B cell (primary cell): ENCODE measurements around the gene CD38. TPM values are rescaled to one million over a fixed set of nuclear protein-coding genes. Genes with fewer than 3 reads are reported as not detected.

Experiments
- ATAC-seq: fragments of 200-7000 bp; cut with Tn5 transposase; one replicate; pipeline ENCODE4 v1.10.0; 2021; ENCODE audit warnings: low read depth, mild to moderate bottlenecking, moderate number of reproducible peaks, moderate library complexity
- CTCF ChIA-PET: fragments of 350-600 bp; sonication (Branson Sonifier 250); formaldehyde crosslinking; loops from one replicate; lab custom pipeline; 2021; ENCODE audit warnings: antibody characterized with exemption, inconsistent platforms; lab: Charles Lee
- POLR2A ChIA-PET: fragments of 350-600 bp; sonication (Branson Sonifier 250); formaldehyde crosslinking; loops from one replicate; lab custom pipeline; 2021; ENCODE audit warnings: antibody characterized with exemption; lab: Charles Lee
- DNase-seq: peaks from one replicate; pipeline ENCODE4 v3.0.0; 2013
- H2AFZ ChIP-seq: 2 replicates; pipeline ENCODE4 v1.6.1; 2012; ENCODE audit warnings: mild to moderate bottlenecking, low read depth, low read length; ENCODE audit not compliant: insufficient read depth, poor library complexity, severe bottlenecking
- H3K27ac ChIP-seq, 2 donors: 1 replicate in 1 of 2; 2 replicates in 1 of 2; pipeline ENCODE4 v1.5.1; 2012 to 2013; ENCODE audit warnings: low read length in 2 of 2, mild to moderate bottlenecking in 2 of 2, moderate library complexity in 1 of 2
- H3K27me3 ChIP-seq, 4 experiments: fragments of 200-600 bp in 1 of 4; sonication (generic) in 1 of 4; replicated peaks in 1 of 4; 1 replicate in 2 of 4; 2 replicates in 2 of 4; pipeline versions ENCODE4 v1.6.1 to v1.7.0; 2013 to 2016; ENCODE audit warnings: low read length in 3 of 4, mild to moderate bottlenecking in 2 of 4, mixed read lengths in 1 of 4, moderate library complexity in 1 of 4; ENCODE audit not compliant: insufficient read depth in 4 of 4, control insufficient read depth in 3 of 4; ENCODE audit errors: control extremely low read depth in 1 of 4
- H3K36me3 ChIP-seq, 2 experiments: replicated peaks in 1 of 2; 1 replicate in 1 of 2; 2 replicates in 1 of 2; pipeline versions ENCODE4 v1.6.1 to v1.7.1; 2013; ENCODE audit warnings: low read length in 1 of 2; ENCODE audit not compliant: insufficient read depth in 2 of 2, control insufficient read depth in 1 of 2; ENCODE audit errors: control extremely low read depth in 1 of 2, extremely low read depth in 1 of 2
- H3K4me1 ChIP-seq, 2 donors: fragments of 200-600 bp in 1 of 2; sonication (generic) in 1 of 2; 1 replicate in 1 of 2; 2 replicates in 1 of 2; pipeline versions ENCODE4 v1.5.1 to v1.6.1; 2013 to 2017; ENCODE audit warnings: low read length in 2 of 2; ENCODE audit not compliant: control insufficient read depth in 2 of 2, insufficient read depth in 2 of 2
- H3K4me2 ChIP-seq: replicated peaks from 2 replicates; pipeline ENCODE3; 2012; ENCODE audit warnings: mild to moderate bottlenecking, low read depth, low read length; ENCODE audit not compliant: poor library complexity, severe bottlenecking
- H3K4me3 ChIP-seq, 5 experiments: fragments of 200-600 bp in 1 of 5; sonication (generic) in 1 of 5; 1 replicate in 3 of 5; 2 replicates in 2 of 5; pipeline versions ENCODE4 v1.5.1 to v1.7.0; 2011 to 2016; ENCODE audit warnings: low read length in 4 of 5, mild to moderate bottlenecking in 4 of 5, low read depth in 2 of 5, control low read depth in 1 of 5, moderate library complexity in 1 of 5; ENCODE audit not compliant: insufficient read depth in 1 of 5; ENCODE audit errors: control extremely low read depth in 1 of 5, extremely low read depth in 1 of 5
- H3K79me2 ChIP-seq: fragments of 200-600 bp; sonication (generic); one replicate; pipeline ENCODE4 v1.6.0; 2016; ENCODE audit warnings: low read length; ENCODE audit not compliant: control insufficient read depth, insufficient read depth
- H3K9ac ChIP-seq: fragments of 200-600 bp; sonication (generic); 2 replicates; pipeline ENCODE4 v1.6.1; 2017; ENCODE audit warnings: mild to moderate bottlenecking, low read length, moderate library complexity
- H3K9me3 ChIP-seq, 3 donors: one replicate each; pipeline versions ENCODE4 v1.6.1 to v1.7.1; 2013; ENCODE audit warnings: low read length in 2 of 3; ENCODE audit not compliant: control insufficient read depth in 2 of 3, insufficient read depth in 1 of 3; ENCODE audit errors: control extremely low read depth in 1 of 3
- H4K20me1 ChIP-seq: 2 replicates; pipeline ENCODE4 v1.6.0; 2012; ENCODE audit warnings: mild to moderate bottlenecking, low read length; ENCODE audit not compliant: insufficient read depth, control insufficient read depth, poor library complexity, severe bottlenecking
- H3K27ac Mint-ChIP-seq: one replicate; pipeline ENCODE4 v1.8.0; 2021; ENCODE audit warnings: mixed read lengths
- H3K27me3 Mint-ChIP-seq: one replicate; pipeline ENCODE4 v1.8.0; 2021; ENCODE audit warnings: mixed read lengths
- H3K4me1 Mint-ChIP-seq: one replicate; pipeline ENCODE4 v1.8.0; 2021; ENCODE audit warnings: mixed read lengths
- H3K4me3 Mint-ChIP-seq: one replicate; pipeline ENCODE4 v1.8.0; 2021; ENCODE audit warnings: mixed read lengths
- H3K9me3 Mint-ChIP-seq: one replicate; pipeline ENCODE4 v1.8.0; 2022; ENCODE audit warnings: mixed read lengths; ENCODE audit not compliant: insufficient read depth
- CTCF ChIP-seq: fragments of 200-600 bp; IDR thresholded peaks from one replicate; pipeline ENCODE4 v1.8.0; 2022; ENCODE audit warnings: antibody characterized with exemption, mild to moderate bottlenecking
- EZH2 ChIP-seq: IDR thresholded peaks from 2 replicates; pipeline ENCODE4 v1.6.1; 2012; ENCODE audit warnings: borderline replicate concordance, low read depth, mild to moderate bottlenecking, moderate library complexity, low read length; ENCODE audit not compliant: insufficient read depth, poor library complexity, severe bottlenecking
- WGBS: methylation state at CpG from one replicate; pipeline ENCODE4 v1.1.5; 2013; ENCODE audit warnings: missing lambda C conversion rate; ENCODE audit not compliant: insufficient coverage; 5-methylcytosine and 5-hydroxymethylcytosine counted together
- intact Hi-C: fragments of 100-400 bp; cut with micrococcal nuclease; formaldehyde crosslinking; loops from one replicate; pipeline ENCODE4 v1.10.0; 2022
- polyA plus RNA-seq: library from polyadenylated mRNA; depleted of rRNA; stranded (reverse); fragments of >200 nt; gene quantifications from 2 replicates; pipeline ENCODE4 v1.2.3, GENCODE V29; 2012
- total RNA-seq, 2 donors: library from RNA; stranded (reverse); fragments of 120-200 nt in 1 of 2; gene quantifications; 1 replicate in 1 of 2; 2 replicates in 1 of 2; pipeline versions ENCODE4 v1.2.3 to v1.2.4, GENCODE V29; 2013 to 2022

The CD38 gene
- total and polyA plus RNA-seq, 2 donors (not counting 1 experiment from before 2014, with no cell fraction given) = 10.1 to 12.9 TPM

GRCh38 chr4:15894393-15894792 is 116.3 kb downstream of the CD38 start:
- CTCF ChIA-PET = no interaction called here
- H3K4me2 ChIP-seq = no peak overlapping the region

More at GRCh38 chr4:15894393-15894792, 116.3 kb downstream of the CD38 start:
- Histone ChIP-seq H3K27ac (no peak overlapping the region), H4K20me1 (no peaks in the 10 kb centered on the region), H3K36me3 (no peaks in the 10 kb centered on the region), H3K79me2 (no peaks in the 10 kb centered on the region), H3K4me1 (peaks cover 14 to 15% of the 10 kb centered on the region in 2 donors), H3K4me3 (no peak overlapping the region), H2AFZ (no peak overlapping the region), H3K9ac (no peak overlapping the region), H3K27me3 (no peaks in the 10 kb centered on the region), H3K9me3 (no peaks in the 10 kb centered on the region)
- intact Hi-C loops = no loop called here
- no peak for DNase-seq
- Mint-ChIP-seq H3K9me3 (no peaks in the 10 kb centered on the region), H3K4me3 (no peak overlapping the region), H3K27ac (no peak overlapping the region), H3K4me1 (peaks cover 21% of the 10 kb centered on the region), H3K27me3 (peaks cover 4% of the 10 kb centered on the region)
- TF ChIP-seq EZH2 (no peak), CTCF (no peak)
- no CpG with 5 or more reads among the region's 1 CpG for WGBS
- ATAC-seq = no peak
- POLR2A ChIA-PET = no interaction called here
